ENCODE results near the gene CDK12. TPM values are rescaled to one million over a fixed set of nuclear protein-coding genes. Genes with fewer than 3 reads are reported as not detected.
"Not testable (repeated sequence)": the region's sequence is repeated elsewhere in the genome, so short reads cannot be mapped to it uniquely, and the experiment has no call there.

Gene CDK12
- total RNA-seq, 1 donor from 2014 or later, result 55.7 TPM

DNA sequence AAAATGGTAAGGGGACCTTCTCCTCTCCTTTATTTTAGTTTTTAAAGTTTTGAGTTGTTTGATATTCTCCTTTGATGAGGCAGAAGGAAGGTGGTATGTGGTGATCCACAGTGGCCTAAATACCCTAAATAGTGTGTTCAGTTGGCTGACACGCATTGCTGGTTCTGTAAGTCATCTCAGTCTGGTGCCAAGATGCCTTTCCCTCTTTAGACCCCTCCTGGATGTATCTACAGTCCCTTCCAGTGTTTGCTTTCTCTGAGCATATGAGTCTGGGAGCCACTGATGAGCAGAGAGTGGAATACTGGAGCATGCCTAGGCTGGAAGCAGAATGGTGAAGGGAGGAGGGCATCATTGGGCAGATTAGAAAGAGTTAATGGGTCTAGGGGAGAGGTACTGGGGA, 81.9 kb downstream of the CDK12 start:
- DNase-seq (ENCODE audit: low read depth), result no peak
- H4K20me1 ChIP-seq (ENCODE audit: insufficient read depth, low read length), result peaks cover 13% of the 10 kb centered on the region
- no peak overlapping the region for H3K27ac ChIP-seq (ENCODE audit: low read depth, low read length)
- H3K4me3 ChIP-seq (ENCODE audit: insufficient read depth, low read depth, low read length), result no peak overlapping the region
- no peak overlapping the region for H3K4me3 Mint-ChIP-seq (ENCODE audit: unreplicated experiment)
- H3K9ac ChIP-seq (ENCODE audit: low read length), result no peak overlapping the region
- TF ChIP-seq CTCF (IDR thresholded peaks at IDR 0.05; ENCODE audit: insufficient read depth, low read depth, low read length) (no peak), EZH2 (IDR thresholded peaks at IDR 0.05; ENCODE audit: insufficient read depth, low read length) (no peak)
- no peaks in the 10 kb centered on the region for H3K4me1 ChIP-seq (ENCODE audit: insufficient read depth, low read length)
- H3K36me3 ChIP-seq (ENCODE audit: insufficient read depth, low read length), result peaks cover 6% of the 10 kb centered on the region
- no peaks in the 10 kb centered on the region for H3K9me3 ChIP-seq (ENCODE audit: insufficient read depth, low read depth, low read length)
- H3K79me2 ChIP-seq (ENCODE audit: insufficient read depth, low read length), result no peaks in the 10 kb centered on the region
- H3K27me3 ChIP-seq (ENCODE audit: insufficient read depth, low read length), result no peaks in the 10 kb centered on the region
- no peak overlapping the region for H2AFZ ChIP-seq (ENCODE audit: low read depth, low read length)
- FAIRE-seq, result no peak
- H3K27ac Mint-ChIP-seq (ENCODE audit: unreplicated experiment), result no peak overlapping the region
- peaks cover under 1% of the 10 kb centered on the region for H3K36me3 Mint-ChIP-seq (ENCODE audit: low read depth, unreplicated experiment)
- H3K4me1 Mint-ChIP-seq (ENCODE audit: low read depth, unreplicated experiment), result peaks cover 8% of the 10 kb centered on the region
- no peaks in the 10 kb centered on the region for H3K9me3 Mint-ChIP-seq (ENCODE audit: unreplicated experiment)
- no peaks in the 10 kb centered on the region for H3K27me3 Mint-ChIP-seq (ENCODE audit: low read depth, unreplicated experiment)
- no peak overlapping the region for H3K4me2 ChIP-seq (ENCODE audit: low read length)

DNA sequence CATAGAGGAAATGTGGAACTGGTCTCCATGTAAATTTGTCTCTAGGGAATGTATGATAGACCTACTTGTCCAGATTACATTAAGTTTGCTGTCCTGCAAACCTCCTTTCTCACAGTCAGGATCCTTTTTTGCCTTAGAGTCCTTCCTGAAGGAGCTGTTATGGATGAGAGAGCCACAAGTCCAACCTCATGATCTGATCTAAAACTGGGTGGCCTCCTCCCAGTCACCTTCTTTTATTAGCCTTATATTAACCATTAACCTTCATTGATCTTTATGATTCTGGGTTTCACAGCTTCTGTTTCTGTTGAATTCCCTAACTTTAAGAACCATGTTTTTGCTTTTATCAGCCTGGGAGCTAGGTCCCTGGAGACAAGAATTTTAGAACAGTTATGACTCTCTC, 82.4 kb downstream of the CDK12 start:
- H3K4me1 ChIP-seq (ENCODE audit: insufficient read depth, low read length), result no peaks in the 10 kb centered on the region
- no peak overlapping the region for H3K4me3 ChIP-seq (ENCODE audit: insufficient read depth, low read depth, low read length)
- TF ChIP-seq CTCF (IDR thresholded peaks at IDR 0.05; ENCODE audit: insufficient read depth, low read depth, low read length), result no peak
- no peak for TF ChIP-seq EZH2 (IDR thresholded peaks at IDR 0.05; ENCODE audit: insufficient read depth, low read length)
- no peaks in the 10 kb centered on the region for H3K9me3 ChIP-seq (ENCODE audit: insufficient read depth, low read depth, low read length)
- peaks cover 18% of the 10 kb centered on the region for H4K20me1 ChIP-seq (ENCODE audit: insufficient read depth, low read length)
- Mint-ChIP-seq H3K27ac (ENCODE audit: unreplicated experiment) (no peak overlapping the region), H3K27me3 (ENCODE audit: low read depth, unreplicated experiment) (no peaks in the 10 kb centered on the region), H3K9me3 (ENCODE audit: unreplicated experiment) (no peaks in the 10 kb centered on the region), H3K4me3 (ENCODE audit: unreplicated experiment) (no peak overlapping the region), H3K36me3 (ENCODE audit: low read depth, unreplicated experiment) (peaks cover 2% of the 10 kb centered on the region), H3K4me1 (ENCODE audit: low read depth, unreplicated experiment) (peaks cover 8% of the 10 kb centered on the region)
- H3K9ac ChIP-seq (ENCODE audit: low read length), result no peak overlapping the region
- H3K27me3 ChIP-seq (ENCODE audit: insufficient read depth, low read length), result no peaks in the 10 kb centered on the region
- FAIRE-seq, result no peak
- DNase-seq (ENCODE audit: low read depth), result no peak
- H3K36me3 ChIP-seq (ENCODE audit: insufficient read depth, low read length), result peaks cover 6% of the 10 kb centered on the region
- H3K27ac ChIP-seq (ENCODE audit: low read depth, low read length), result no peak overlapping the region
- no peaks in the 10 kb centered on the region for H3K79me2 ChIP-seq (ENCODE audit: insufficient read depth, low read length)
- H2AFZ ChIP-seq (ENCODE audit: low read depth, low read length), result no peak overlapping the region
- H3K4me2 ChIP-seq (ENCODE audit: low read length), result no peak overlapping the region

DNA sequence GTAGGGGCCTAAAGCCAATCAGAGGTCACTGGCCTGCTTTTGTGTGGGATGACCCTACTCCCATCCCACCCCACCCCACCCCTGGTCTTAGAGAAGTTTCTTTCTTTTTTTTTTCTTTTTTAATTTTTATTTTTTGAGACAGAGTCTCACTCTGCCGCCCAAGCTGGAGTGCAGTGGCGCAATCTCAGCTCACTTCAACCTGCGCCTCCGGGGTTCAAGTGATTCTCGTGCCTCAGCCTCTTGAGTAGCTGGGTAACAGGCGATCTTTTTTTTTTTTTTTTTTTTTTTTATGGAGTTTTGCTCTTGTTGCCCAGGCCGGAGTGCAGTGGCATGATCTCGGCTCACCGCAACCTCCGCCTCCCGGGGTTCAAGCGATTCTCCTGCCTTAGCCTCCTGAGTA, 83.1 kb downstream of the CDK12 start:
- H3K4me3 ChIP-seq (ENCODE audit: insufficient read depth, low read depth, low read length); H3K4me2 ChIP-seq (ENCODE audit: low read length); H3K36me3 Mint-ChIP-seq (ENCODE audit: low read depth, unreplicated experiment); DNase-seq (ENCODE audit: low read depth); H3K9me3 Mint-ChIP-seq (ENCODE audit: unreplicated experiment); H3K27me3 ChIP-seq (ENCODE audit: insufficient read depth, low read length); H3K27ac ChIP-seq (ENCODE audit: low read depth, low read length); H3K9me3 ChIP-seq (ENCODE audit: insufficient read depth, low read depth, low read length); FAIRE-seq; H3K4me1 Mint-ChIP-seq (ENCODE audit: low read depth, unreplicated experiment); H3K4me3 Mint-ChIP-seq (ENCODE audit: unreplicated experiment); H3K79me2 ChIP-seq (ENCODE audit: insufficient read depth, low read length); H3K36me3 ChIP-seq (ENCODE audit: insufficient read depth, low read length); H3K4me1 ChIP-seq (ENCODE audit: insufficient read depth, low read length); H3K27ac Mint-ChIP-seq (ENCODE audit: unreplicated experiment); H2AFZ ChIP-seq (ENCODE audit: low read depth, low read length); H3K9ac ChIP-seq (ENCODE audit: low read length); H3K27me3 Mint-ChIP-seq (ENCODE audit: low read depth, unreplicated experiment): not testable (repeated sequence)
- H4K20me1 ChIP-seq (ENCODE audit: insufficient read depth, low read length), result peaks cover 20% of the 10 kb centered on the region
